Measurements from ENCODE around the gene EPB41L5.
A peak's percentile ranks its signal among the peaks of the same experiment; 100 is the strongest.
"Not testable (repeated sequence)": the region's sequence is repeated elsewhere in the genome, so short reads cannot be mapped to it uniquely, and the experiment has no call there.

EPB41L5 gene

DNA sequence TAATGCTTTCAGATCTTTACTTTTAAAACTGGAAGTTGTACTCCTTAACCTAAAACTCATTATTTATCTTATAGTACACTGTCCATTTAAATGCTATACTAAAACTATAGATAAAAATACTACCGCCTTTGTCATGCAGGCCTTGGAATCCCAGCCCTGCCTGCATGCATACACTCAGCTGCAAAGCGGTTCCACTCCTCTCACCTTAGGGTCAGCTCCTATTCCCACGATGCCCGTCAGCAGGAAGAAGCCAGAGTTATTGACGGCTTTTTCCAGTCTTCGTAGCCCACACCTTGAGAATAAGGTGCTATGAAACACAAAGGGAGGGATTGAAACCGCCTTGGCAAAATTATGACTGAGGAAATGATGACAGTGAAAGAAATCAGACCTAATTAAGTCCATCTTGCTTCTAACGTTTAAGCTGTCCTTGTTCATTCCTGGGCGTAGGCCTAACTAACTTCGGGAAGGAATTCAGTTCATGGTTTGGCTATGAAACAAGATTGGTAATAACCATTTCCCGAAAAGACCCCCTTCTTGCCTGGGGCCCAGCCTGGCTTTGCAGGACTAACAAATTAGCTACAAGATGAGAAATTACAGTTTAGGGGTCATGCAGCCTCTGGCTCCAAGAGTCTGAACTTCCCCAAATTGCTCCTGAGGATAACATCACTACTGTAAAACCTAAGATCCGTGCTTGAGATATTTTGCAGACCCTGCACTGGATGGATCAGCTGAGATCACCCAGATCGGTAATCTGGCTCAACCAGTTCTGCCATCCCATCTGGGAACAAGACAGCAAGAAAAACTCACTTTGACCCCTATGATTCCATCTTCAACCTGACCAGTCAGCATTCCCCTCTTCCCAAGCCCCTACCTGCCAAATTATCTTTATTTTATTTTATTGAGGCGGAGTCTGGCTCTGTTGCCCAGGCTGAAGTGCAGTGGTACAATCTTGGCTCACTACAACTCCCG is 17.1 kb downstream of the EPB41L5 start:
- DNase-seq, result no peak

DNA sequence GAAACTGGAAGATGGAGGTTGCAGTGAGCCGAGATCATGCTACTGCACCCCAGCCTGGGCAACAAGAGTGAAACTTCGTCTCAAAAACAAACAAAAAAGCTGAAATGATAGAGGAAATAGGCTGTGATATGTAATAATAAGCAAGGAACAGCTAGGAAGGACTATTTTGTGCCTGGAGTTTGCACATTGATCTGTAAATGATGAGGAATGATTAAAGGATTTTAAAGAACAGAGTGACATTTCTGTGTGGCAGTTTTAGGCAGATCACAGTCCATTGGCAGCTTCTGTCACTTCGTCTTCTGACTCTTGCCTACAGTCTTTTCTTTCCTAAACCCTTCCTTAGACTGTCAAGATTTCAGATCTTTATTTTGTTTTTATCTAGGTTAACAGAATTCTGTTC is 19.4 kb downstream of the EPB41L5 start:
- no peak for DNase-seq

DNA sequence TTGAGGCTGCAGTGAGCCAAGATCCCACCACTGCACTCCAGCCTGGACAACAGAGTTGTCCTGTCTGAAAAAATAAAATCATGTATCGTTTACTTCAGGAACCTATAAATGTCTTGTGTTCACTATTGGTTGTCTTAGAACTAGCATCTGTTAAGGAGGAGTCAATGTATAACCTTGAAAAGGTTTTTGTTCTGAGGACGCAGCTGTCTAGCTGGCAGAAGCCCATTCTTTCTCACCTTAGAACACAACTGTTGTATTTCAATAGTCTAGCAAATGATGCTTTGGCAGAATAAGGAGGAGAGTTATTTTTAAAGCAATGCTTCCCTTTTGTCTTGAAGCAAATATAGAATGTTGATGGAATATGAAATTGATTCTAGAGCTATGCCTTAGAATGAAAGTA is 21.1 kb downstream of the EPB41L5 start:
- no peak for DNase-seq

DNA sequence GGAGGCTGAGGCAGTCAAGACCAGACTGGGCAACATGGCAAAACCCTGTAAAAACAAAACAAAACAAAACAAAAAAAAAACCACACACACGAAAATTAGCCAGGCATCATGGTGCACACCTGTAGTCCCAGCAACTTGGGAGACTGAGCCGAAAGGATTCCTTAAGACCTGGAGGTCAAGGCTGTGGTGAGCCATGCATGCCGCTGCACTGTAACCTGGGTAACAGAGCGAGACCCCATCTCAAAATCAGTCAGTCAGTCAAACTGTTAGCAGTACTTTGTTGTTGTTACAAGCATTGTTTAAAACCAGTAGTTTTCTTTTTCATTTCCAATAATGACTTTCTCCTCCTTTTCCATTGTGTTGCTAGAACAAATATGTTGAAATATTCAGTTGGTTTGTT is 21.7 kb downstream of the EPB41L5 start:
- no peak for DNase-seq

DNA sequence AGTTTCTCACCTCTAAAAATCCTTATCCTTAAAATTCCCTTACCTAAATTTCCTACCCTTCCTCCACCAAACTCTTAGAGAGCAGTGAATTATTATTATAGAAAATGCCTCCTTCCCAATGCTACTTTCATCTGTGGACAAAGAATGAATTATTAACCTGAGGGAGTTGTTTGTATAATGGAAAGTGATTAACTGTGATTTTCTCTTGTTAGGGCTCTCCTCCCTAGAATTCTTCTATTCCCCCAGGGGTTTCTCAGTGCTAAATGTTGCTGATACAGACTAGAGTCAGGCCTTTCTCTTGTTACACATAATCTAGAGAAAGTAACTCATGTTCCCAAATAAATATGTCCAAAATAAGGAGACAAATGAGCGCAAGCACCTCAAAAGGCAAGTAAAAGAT is 23.3 kb downstream of the EPB41L5 start:
- DNase-seq, result no peak

DNA sequence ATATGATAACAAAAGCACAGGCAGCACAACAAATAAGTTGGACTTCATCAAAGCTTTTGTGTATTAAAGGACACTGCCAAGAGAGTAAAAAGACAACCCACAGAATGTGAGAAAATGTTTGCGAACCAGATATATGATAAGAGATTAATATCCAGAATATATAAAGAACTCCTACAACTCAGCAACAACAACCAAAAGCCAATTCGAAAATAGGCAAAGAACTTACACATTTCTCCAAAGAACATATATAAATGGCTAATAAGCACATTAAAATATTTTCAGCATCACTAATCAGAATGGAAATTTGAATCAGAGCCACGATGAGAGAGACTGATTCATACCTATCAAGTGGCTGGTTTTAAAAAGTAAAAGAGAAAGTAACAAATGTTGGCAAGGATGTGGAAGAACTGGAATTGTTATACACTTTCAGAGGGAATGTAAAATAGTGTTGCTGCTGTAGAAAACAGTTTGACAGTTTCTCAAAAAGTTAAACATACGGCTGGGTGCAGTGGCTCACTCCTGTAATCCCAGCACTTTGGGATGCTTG is 25.2 kb downstream of the EPB41L5 start:
- DNase-seq, result no peak

DNA sequence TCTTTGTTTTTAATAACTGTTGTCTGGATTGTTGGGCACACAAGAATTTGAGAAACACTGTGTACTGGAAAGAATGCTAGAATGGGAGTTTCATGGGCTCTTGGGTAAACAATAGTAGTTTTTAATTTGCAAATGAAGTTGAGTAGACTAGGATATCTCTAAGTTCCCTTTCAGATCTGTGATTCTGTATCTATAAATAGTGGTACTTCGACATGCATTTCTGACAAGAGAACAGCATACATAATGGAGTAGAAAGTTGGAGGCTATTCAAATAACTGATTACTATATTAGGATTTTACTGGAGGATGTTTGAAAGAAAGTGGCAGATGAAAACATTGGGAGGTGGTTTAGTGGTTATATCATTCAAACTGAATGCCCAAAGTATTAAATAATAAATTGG is 29.5 kb downstream of the EPB41L5 start:
- DNase-seq, result no peak

DNA sequence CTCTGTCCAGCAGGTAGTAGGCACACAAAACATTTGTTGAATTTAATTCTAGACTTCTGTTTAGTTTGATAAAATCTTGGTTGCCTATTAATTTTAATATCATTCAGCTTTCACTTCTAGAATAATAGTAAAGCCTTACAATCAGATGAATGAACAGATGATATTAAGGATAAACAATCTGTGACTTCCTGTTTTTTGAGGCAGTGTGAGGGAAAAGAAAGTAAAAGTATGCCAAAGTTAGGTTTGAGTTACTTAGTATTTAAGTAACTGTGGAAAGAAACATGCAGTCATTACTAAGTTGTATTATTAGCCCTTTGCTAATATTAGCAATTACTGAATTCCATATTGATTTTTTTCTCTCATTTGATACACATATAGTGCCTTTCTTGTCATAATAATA is 31.5 kb downstream of the EPB41L5 start:
- no peak for DNase-seq

DNA sequence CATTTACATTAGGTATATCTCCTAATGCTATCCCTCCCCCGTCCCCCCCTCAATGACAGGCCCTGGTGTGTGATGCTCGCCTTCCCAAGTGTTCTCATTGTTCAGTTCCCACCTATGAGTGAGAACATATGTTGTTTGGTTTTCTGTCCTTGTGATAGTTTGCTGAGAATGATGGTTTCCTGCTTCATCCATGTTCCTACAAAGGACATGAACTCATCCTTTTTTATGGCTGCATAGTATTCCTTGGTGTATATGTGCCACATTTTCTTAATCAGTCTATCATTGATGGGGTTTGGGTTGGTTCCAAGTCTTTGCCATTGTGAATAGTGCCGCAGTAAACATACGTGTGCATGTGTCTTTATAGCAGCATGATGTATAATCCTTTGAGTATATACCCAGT is 32.9 kb downstream of the EPB41L5 start:
- not testable (repeated sequence) for DNase-seq

DNA sequence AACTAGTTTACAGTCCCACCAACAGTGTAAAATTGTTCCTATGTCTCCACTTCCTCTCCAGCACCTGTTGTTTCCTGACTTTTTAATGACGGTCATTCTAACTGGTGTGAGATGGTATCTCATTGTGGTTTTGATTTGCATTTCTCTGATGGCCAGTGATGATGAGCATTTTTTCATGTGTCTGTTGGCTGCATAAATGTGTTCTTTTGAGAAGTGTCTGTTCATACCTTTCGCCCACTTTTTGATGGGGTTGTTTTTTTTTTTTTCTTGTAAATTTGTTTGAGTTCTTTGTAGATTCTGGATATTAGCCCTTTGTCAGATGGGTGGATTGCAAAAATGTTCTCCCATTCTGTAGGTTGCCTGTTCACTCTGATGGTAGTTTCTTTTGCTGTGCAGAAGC is 33.4 kb downstream of the EPB41L5 start:
- DNase-seq, result not testable (repeated sequence)

DNA sequence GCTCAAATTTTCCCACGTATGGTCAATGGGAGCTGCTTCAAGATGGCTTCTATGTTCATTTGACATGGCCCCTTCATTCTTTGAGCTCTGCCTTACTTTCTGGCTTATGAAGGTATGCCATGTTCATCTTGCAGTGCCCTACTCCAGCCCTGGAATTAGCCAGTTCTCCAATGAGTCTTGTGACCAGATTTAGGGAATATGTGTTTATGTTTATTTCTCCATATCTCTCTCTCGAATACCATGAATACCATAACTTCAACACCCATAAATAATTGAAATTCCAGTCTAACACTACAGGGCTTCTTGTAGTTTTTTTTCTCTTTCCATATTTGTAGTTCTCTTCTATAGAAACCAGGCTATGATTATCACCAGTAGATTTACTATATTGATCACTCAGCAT is 39.7 kb downstream of the EPB41L5 start:
- DNase-seq, result no peak

DNA sequence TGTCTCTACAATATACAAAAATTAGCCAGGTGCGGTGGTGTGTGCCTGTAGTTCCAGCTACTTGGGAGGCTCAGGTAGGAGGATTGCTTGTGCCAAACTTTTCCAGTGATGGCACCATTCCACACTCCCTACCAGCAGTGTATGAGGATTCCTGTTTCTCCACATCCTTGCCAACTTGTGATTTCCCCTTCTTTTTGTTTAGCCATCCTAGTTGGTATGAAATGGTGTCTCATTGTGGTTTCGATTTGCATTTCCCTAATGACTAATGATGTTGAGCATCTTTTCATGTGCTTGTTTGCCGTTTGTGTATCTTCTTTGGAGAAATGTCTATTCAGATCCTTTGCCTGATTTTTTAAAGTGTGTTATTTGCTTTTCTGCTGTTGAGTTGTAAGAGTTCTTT is 41.0 kb downstream of the EPB41L5 start:
- no peak for DNase-seq

DNA sequence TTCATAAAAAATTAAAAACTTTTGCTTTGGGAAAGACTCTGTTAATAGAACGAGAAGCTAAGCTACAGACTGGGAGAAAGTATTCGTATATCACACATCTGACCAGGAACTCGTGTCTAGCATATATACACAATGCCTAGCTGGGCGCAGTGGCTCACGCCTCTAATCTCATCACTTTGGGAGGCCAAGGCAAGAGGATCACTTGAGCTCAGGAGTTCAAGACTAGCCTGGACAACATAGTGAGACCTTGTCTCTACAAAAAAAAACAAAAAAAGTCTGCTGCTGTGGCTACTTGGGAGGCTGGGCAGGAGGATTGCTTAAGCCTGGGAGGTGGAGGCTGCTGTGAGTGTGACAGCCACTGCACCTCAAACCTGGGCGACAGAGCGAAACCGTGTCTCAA is 46.6 kb downstream of the EPB41L5 start:
- DNase-seq, result no peak

DNA sequence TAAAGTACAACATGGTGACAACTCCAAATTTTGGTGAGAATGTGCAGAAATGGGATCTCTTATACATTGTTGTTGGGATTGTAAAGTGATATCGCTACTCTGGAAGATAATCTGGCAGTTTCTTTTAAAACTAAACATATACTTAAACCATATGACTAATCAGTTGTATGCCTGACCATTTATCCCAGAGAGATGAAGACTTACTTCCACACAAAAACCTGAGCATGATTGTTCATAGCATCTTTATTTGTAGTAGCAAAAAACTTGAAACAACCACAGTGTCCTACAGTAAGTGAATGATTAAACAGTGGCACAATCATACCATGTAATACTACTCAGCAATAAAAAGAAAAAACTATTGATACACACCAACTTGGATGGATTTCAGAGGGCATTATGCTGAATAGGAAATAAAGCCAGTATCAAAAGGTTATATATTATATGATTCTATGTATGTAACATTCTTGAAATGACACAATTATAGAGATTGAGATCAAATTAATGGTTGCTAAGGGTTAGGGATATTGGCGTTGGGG is 47.3 kb downstream of the EPB41L5 start:
- no peak for DNase-seq

DNA sequence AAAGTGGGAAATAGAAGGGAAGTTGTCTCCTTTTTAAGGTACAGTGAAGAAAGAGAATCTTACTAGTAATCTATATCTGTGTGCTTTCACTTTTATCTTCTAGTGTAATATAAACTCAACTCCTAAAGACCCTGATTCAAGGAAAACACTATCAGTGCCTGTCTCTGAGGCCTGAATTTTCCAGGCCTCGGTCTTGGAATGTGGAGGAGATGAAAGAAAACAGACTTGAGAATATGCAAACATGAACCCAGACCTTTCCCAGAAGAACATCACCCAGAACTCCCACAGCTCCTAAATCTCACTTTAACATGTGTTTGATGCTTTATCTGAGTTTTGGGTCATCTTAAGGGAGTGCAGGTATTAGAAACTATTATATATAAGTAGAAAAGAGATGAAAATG is 51.8 kb downstream of the EPB41L5 start:
- DNase-seq, result no peak

DNA sequence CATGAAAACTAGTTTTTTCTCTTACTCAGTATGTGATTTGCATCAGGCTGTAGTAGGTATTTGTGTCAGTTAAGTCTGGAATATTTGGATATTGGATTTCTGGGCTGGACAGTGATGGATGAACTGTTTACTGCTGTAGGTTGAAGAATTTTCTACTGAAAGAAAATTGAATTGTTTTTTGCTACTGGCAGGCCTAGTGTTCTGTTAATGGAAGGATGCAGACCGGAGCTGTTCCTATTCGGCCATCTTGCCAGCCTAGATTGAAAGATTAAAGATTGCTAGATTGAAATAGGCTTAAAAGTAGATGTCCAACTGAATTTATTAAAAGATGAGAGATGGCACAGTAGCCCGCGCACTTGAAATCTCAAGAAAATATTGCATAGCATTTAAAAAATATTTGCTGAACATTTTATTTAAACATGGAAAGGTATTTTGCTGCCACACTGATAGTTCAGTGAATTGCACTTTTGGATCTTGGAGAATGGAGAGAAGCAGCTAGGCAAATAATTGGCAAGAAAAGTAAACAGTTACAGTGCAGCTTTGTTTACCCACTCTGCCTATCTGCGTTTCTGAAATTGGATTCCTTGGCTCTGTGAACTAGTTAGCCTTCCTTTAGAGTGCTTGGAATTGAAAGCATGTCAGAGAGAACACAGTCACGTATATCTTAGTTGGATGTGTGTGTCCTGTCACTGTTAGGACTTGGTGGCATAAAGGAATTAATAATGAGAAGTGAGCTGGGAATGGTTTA is 54.1 kb downstream of the EPB41L5 start:
- DNase-seq, result peak in 1 of 58 donors; percentile 2

DNA sequence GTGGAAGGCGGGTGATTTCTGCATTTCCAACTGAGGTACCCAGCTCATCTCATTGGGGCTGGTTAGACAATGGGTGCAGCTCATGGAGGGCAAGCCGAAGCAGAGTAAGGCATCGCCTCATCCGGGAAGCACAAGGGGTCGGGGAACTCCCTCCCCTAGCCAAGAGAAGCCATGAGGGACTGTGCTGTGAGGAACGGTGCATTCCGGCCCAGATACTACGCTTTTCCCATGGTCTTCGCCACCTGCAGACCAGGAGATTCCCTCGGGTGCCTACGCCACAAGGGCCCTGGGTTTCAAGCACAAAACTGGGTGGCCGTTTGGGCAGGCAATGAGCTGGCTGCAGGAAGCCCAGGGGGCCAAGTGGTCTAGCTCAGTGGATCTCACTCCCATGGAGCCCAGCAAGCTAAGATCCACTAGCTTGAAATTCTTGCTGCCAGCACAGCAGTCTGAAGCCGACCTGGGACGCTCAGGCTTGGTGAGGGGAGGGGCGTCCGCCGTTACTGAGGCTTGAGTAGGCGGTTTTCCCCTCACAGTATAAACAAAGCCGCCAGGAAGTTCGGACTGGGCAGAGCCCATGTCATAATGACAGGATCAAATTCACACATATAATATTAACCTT is 55.3 kb downstream of the EPB41L5 start:
- DNase-seq, result not testable (repeated sequence)

DNA sequence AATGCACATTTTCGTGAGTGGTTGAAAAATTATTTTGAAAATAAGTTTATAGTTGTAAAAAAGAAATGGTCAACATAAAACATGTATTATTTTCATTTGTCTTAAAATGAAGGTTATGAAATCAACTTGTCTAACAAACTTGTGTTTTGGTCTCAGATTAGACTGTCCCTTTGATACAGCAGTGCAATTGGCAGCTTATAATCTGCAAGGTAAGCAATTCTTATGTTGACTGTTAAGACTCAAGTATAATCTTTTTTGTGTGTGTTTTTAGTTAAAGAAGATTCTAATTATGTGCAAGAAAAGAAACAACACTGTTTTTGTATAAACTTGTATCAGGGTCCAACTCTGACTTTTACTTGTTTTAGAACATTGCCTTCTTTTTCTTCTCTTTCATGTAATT is 62.7 kb downstream of the EPB41L5 start:
- no peak for DNase-seq

DNA sequence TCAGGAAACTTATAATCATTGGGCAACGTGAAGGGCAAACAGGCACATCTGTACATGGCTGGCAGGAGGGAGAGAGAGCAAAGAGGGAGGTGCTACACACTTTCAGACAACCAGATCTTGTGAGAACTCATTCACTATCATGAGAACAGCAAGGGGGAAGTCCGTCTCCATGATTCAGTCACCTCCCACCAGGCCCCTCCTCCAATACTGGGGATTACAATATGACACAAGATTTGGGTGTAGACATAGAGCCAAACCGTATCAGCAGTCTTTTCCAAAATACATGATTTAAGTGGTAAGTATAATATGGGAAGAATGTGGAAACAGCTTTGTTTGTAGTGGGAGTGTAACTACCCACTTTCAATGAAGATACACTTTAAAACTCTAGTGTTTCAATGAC is 65.0 kb downstream of the EPB41L5 start:
- DNase-seq, result no peak

DNA sequence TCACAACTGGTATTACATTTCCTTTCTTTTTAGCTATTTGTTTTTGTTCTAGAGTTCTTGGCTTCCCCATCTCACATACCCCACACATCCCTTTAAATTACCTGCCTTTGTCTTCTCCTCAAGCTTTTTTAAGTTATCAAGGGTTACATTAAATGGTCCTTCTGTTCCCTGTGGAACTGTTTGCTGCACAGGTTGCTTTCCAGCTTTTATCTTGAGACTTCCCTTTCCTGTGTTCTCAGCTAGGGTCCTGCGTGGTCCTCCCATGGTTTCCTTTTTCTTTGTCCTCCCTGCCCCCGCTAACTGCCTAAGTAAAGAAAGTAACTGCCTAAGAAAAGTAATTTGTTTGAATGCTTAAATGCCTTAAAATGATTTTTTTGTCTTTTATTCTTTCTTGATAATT is 66.8 kb downstream of the EPB41L5 start:
- no peak for DNase-seq

DNA sequence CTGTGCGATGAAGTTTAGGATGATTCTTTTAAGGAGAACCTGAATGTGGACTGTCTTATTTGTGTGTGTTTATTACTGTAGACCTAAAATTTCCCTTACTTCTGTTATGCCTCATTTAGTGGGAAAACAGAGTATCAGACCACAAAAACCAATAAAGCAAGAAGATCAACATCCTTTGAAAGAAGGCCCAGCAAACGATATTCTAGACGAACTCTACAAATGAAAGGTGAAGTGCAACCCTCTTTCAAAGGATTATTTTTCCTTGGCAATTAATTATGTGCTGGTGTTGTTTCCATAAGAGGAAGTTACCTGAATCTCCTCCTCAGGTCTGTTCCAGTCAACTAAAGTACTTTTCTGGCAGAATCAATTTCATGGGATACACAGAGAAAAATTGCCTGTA is 78.6 kb downstream of the EPB41L5 start:
- no peak for DNase-seq

DNA sequence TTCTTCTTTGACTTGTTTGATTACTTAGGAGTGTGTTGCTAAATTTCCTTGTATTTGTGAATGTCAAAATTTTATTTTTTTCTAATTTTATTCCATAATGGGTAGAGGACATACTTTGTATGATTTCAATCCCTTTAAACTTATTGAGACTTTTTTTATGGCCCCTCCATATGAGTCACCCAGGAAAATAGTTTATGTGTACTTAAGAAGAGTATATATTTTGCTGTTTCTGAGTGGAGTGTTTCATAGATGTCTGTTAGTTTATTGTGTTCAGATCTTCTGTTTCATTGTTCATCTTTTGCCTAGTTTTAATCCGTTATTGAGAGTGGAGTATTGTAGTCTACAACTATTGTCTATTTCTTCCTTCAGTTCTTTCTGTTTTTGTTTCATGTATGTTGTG is 81.9 kb downstream of the EPB41L5 start:
- DNase-seq, result no peak
